ENCODE measurements around the gene PRDM10. TPM values are rescaled to one million over a fixed set of nuclear protein-coding genes. Genes with fewer than 3 reads are reported as not detected.
A peak's percentile ranks its signal among the peaks of the same experiment; 100 is the strongest.

The PRDM10 gene
- total RNA-seq, 2 experiments from 2014 or later, result 8.2 to 9.6 TPM

DNA sequence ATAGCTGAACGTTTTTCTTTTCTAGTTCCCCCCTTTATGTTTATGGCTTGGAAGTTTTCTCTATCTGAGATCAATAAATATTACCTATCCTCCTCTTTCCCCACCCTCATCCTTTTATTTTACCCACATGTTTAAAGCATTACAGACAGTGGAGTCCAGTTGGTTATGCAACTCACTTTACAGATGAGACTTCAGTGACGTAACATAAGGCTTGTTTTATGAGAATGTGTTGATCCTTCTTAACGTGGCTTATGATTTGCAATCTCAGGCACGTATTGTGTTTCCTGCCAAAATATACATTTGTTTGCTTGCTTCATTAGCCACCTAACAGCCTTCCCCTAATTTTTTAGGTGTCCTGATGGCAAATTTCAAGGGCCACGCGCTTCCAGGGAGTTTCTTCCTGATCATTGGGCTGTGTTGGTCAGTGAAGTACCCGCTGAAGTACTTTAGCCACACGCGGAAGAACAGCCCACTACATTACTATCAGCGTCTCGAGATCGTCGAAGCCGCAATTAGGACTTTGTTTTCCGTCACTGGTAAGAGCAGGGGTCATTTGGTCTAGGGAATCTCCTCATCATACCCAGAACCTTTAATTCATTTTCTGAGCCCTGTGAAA is 150.4 kb downstream of the PRDM10 start:
- Mint-ChIP-seq H3K4me3 (no peak overlapping the region), H3K27me3 (no peaks in the 10 kb centered on the region), H3K4me1 (ENCODE audit: low read depth) (peaks cover 44% of the 10 kb centered on the region), H3K9me3 (peaks cover 2% of the 10 kb centered on the region), H3K27ac (peak overlapping the region; percentile 97), H3K36me3 (ENCODE audit: low read depth) (peaks cover 8% of the 10 kb centered on the region)
- Histone ChIP-seq H3K4me3 (ENCODE audit: low read length) (no peak overlapping the region), H3K36me3 (ENCODE audit: insufficient read depth, low read length) (no peaks in the 10 kb centered on the region), H3K4me1 (ENCODE audit: insufficient read depth, low read length) (peaks cover 26% of the 10 kb centered on the region), H3K27ac (ENCODE audit: low read depth in 1 of 2, low read length in 2 of 2) (no peak overlapping the region), H3K27me3 (ENCODE audit: control insufficient read depth in 1 of 2, insufficient read depth in 2 of 2, low read length in 2 of 2) (no peaks in the 10 kb centered on the region), H3K9me3 (ENCODE audit: control insufficient read depth in 1 of 2, insufficient read depth in 1 of 2, low read length in 2 of 2) (no peaks in the 10 kb centered on the region)
- no peak for DNase-seq
- TF ChIP-seq, protein P1, sequence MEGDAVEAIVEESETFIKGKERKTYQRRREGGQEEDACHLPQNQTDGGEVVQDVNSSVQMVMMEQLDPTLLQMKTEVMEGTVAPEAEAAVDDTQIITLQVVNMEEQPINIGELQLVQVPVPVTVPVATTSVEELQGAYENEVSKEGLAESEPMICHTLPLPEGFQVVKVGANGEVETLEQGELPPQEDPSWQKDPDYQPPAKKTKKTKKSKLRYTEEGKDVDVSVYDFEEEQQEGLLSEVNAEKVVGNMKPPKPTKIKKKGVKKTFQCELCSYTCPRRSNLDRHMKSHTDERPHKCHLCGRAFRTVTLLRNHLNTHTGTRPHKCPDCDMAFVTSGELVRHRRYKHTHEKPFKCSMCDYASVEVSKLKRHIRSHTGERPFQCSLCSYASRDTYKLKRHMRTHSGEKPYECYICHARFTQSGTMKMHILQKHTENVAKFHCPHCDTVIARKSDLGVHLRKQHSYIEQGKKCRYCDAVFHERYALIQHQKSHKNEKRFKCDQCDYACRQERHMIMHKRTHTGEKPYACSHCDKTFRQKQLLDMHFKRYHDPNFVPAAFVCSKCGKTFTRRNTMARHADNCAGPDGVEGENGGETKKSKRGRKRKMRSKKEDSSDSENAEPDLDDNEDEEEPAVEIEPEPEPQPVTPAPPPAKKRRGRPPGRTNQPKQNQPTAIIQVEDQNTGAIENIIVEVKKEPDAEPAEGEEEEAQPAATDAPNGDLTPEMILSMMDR (IDR thresholded peaks at IDR 0.05), result no peak
- no peak for ATAC-seq (ENCODE audit: poor library complexity)
- intact Hi-C loops (cut with DNase I, micrococcal nuclease), result loop anchor here (5.0 kb wide), 2 partner anchors 35 to 40 kb away; partner anchors contain the start of gene TMEM45B (in 1 of the 2)
- POLR2A ChIA-PET, result interaction anchor here (0.7 to 3.0 kb wide), 2 partner anchors 37 to 92 kb away, joined by 3 to 74 read pairs; partner anchors contain the start of gene TMEM45B
- CTCF ChIA-PET, result no interaction called here

Other genes with a start within 250 kb of the PRDM10 start
- gene TMEM45B, start 187.0 kb downstream of the PRDM10 start, total RNA-seq, result 1 to 10 TPM; 1.7 to 1.9 TPM
- gene NFRKB, start 107.3 kb downstream of the PRDM10 start, total RNA-seq, result 10 to 100 TPM; 61.7 to 64.5 TPM
- gene APLP2, start 67.1 kb upstream of the PRDM10 start, total RNA-seq, result 10 to 100 TPM; 28.8 to 29.5 TPM
- under 1 TPM; 0.25 to 0.31 TPM for gene ST14, start 156.9 kb upstream of the PRDM10 start, total RNA-seq

Data from CD4-positive, alpha-beta T cell (primary cell).